CD4-positive, alpha-beta T cell treated with Interleukin-15 for 1 hour (primary cell): ENCODE data around the gene F2RL3.
"Not testable (repeated sequence)": the region's sequence is repeated elsewhere in the genome, so short reads cannot be mapped to it uniquely, and the experiment has no call there.

ENCODE experiments used
- DNase-seq: peaks from one replicate; pipeline ENCODE4 v3.0.0-alpha.2; 2020

F2RL3 gene

DNA sequence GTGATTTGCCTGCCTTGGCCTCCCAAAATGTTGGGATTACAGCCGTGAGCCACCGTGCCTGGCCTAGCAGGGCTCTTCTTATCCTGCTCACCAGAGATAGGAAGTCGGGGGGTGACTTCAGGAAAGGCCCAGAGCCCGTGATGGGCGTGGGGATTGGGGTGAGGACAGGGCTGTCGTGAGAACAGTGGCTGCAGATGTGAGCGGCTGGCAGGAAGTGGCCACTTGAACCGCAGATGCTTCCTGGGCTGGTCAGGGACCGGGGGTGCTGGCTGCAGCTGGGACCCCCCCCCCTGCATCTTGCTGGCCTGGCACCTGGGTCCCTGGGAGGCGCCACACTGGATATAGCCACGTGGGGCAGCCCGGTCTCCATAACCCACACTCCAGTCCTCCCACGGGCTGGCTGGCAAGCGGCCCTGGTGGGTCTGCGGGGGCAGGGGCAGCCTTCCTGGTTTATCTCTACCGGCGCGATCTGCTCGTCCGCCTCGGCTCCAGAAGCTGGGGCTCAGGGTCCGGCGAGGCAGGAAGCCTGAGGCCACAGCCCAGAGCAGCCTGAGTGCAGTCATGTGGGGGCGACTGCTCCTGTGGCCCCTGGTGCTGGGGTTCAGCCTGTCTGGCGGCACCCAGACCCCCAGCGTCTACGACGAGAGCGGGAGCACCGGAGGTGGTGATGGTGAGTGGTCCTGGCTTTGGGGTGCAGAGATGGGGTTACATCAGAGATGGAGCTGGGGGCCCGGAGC, at the start of gene F2RL3:
F2RL3 (plus strand) TSS at position 371 of the 737 bp plus-strand sequence; CDS start at position 562, 191 bp downstream.
- DNase-seq = no peak

DNA sequence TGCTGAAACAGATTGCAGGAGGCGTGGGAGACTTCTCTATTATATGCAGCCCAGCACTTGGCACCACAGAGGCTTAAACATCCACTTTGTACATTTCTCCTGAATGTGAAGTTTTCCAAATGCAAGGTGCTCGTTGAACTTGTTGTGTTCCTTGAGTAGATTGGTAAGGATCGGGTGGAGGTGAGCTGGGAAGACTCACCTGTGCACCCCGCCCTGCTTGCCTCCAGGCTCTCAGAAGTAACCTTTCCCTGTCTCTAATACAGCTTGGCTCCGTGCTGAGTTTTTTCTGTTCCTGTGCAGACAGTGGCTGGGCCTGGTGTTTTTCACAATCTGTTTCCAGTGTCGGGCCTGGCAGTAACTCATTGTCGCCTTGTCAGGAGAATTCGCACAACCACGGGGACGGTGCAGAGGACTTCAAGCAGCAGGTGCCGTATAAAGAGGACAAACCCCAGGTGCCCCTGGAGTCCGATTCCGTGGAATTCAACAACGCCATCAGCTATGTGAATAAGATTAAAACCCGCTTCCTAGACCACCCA, 47.3 kb upstream of the F2RL3 start:
- DNase-seq = no peak

DNA sequence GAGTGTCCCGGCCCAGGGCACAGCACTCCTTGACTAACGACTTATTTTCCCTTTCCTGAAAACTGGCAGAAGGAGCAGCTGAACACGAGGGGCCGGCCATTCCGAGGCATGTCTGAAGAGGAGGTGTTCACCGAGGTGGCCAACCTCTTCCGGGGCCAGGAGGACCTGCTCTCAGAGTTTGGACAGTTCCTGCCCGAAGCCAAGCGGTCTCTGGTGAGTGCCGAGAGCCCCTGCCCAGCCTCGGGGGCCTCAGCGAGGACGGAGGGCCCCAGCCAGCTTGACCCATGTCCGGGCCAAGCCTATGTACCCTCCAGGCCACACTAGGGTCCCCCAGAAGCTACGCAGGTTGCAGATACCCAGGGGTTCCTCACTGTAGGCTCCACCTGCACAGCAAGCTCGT, 41.9 kb upstream of the F2RL3 start:
- no peak for DNase-seq

DNA sequence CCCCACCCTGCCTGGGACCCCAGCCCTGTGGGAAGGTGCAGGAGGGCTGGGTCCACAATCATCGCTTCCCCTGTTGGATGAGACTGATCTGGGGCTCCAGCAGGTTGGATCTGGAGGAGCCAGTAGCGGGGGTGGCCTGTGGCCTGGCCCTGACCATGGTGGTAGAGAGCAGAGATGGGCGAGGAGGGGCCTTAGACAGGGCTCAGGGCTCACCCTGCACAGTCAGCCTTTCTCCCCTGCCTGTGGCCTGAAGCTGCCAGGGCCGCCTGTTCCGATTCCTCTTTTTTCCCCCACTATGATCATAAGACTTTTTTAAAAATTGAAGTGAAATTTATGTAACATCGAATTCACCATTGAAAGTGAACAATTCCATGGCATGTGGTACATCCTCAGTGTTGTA, 41.4 kb upstream of the F2RL3 start:
- no peak for DNase-seq

DNA sequence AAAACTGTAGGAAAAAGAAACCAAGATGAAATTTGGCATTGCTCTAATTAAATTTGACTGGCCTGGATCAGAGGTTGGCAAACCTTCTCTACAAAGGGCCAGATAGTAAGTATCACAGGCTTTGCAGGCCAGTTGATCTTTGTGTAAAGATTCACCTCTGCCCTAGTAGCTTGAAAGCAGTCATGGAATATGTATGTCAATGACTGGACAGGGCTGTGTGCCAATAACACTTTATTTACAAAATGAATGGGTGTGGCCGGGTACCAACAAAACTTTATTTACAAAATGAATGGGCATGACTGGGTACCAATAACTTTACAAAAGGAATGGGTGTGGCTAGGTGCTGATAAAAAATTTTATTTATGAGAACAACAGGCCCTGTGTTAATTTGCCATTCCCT, 39.6 kb upstream of the F2RL3 start:
- no peak for DNase-seq

DNA sequence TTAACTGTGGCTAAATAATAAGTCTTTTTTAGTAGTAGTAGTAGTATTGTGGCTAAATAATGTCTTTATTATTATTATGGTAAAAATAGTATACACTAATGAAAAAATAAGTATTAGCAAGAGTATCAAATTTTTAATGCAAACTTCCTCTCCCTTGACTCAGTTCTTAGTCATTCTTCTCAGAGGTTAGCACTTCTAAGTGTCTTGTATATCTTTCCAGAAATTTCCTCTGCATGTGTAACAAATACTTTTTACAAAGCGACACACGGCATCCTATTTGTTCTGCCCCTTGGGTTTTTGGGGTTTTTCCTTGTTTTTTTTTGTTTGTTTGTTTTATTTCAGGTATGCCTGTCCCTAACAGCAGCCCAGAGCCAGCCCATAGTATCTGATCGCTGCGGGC, 38.7 kb upstream of the F2RL3 start:
- DNase-seq = no peak

DNA sequence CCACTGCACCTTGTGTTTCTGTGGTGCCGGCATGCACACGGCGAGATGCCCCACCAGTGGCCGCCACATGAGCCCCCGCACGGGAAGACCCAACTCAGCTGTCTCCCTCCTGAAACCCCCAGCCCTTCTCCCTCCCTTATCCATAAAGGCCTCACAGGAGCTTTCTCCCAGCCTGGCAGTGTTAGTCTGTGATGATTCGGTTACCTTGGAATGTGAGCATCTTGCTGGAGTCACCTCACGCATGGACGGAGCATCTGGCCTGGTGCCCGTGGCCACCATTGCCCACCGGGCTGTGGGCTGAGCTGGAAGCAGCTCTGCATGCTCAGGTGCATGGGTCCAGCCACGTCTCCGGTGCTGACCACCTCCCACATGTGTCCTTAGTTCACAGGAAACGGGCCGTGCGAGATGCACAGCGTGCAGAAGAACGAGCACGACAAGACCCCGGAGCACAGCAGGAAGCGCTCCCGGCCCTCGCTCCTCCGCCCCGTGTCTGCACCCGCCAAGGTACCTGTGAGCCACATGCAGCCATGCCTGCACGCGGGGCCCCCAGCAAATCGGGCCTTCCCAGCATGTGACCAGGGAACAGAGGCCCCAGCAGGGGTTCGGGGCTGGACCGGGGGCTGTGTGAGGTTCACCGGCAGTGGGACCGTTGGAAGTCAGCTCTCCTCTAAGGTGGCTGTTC, 37.6 kb upstream of the F2RL3 start:
- DNase-seq = no peak

DNA sequence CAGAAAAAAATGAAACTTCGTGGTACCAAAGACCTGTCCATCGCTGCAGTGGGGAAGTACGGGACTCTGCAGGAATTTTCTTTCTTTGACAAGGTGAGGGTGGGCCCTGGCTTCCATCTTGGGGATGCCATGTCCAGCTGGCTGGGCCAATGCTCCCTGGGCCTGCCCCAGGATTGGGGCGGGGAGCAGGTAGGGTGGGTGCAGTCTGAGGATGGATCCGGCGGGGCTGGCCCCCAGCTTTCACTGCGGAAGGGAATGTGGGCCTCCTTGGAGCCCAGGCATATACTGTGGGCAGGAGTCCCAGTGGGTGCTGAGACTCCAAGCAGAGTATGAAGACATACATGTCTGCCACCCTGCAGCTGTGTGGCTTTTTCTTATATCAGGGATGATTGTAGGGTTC, 35.7 kb upstream of the F2RL3 start:
- no peak for DNase-seq

DNA sequence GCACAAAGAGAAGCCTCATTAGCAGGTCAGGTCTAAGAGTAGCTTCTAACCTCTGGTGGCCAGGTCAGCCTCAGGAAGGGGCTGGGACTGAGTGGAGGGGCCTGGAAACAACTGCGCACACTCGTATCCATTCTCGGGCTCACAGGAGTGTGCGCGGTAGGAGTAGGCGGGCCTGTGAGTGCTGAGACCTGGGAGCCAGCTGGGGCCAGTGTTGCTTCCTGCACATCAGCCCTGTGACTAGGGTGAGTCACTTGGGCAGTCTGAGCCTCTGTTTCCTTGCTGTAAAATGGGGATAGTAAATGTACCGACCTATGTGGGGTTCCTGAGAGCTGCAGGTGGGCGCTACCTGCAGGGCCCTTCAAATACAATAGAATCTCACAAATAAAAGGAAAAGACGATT, 32.7 kb upstream of the F2RL3 start:
- no peak for DNase-seq

DNA sequence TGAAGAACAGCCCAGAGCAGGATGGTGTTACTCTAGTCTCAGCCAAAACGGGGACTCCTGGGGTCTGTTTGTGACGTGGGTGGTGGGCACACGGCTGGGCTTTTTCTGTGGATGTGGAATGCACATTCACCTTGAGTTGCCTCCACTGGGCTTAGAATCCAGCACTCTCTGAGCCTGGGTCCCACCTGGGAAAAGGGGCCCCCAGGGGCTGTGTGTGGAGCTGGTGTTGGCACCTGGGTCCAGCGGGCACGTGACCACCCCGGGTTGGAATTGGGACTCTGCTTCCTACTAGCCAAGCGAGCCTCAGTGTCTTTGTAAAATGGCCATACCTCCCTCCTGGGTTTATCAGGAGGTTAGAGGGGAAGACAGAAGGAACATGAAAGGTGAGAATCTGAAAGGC, 29.2 kb upstream of the F2RL3 start:
- DNase-seq = no peak

DNA sequence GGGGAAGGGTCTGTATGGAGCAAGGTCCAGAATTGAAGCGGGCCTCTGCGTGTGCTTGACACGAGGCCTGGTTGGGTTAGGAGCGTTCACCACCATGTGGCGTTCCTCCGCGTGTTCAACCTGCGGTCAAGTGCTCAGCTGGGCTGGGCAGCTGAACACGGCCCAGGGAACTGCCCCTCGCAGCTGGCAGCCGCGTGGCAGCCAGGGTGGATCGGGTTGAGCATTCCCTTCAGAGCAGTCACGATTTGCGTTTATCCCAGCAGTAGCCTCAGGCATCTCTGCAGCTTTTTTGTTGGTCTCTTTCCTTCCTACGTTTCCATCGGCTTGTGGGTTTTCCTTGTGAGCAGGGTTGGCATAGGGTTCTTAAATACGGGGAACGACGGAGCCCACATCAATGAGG, 28.7 kb upstream of the F2RL3 start:
- no peak for DNase-seq

DNA sequence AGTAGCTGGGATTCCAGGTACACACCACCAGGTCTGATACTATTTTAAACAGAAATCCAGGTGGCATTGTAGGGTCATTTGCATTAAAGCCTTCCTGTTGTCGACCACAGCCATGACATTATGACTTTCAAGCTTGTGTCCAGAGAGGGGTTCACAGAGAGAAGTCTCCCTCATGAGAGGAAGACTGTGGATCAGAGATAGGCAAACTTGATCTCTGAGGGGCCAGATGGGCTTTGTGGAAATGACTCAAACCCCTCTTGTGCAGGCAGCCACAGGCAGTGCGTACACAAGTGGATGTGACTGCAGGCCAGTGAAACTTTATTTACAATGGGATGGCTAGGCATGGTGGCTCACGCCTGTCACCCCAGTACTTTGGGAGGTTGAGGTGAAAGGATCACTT, 27.8 kb upstream of the F2RL3 start:
- DNase-seq = no peak

DNA sequence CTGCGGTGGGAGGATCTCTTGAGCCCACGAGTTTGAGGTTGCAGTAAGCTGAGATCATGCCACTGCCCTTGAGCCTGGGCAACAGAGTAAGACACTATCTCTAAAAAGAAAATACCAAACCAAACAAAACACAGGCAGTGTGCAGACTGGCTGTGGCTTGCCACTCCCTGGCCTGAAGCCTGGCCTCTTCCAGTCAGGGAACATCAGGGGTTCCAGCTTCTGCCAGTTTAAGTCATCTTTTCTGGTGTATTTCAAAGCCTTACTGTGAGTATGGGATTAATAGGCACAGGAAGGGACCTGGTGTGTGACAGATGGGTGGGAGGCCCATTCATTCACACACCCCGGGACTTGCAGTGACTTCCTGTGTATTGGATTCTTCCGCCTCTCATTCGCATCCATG, 27.0 kb upstream of the F2RL3 start:
- DNase-seq = no peak

DNA sequence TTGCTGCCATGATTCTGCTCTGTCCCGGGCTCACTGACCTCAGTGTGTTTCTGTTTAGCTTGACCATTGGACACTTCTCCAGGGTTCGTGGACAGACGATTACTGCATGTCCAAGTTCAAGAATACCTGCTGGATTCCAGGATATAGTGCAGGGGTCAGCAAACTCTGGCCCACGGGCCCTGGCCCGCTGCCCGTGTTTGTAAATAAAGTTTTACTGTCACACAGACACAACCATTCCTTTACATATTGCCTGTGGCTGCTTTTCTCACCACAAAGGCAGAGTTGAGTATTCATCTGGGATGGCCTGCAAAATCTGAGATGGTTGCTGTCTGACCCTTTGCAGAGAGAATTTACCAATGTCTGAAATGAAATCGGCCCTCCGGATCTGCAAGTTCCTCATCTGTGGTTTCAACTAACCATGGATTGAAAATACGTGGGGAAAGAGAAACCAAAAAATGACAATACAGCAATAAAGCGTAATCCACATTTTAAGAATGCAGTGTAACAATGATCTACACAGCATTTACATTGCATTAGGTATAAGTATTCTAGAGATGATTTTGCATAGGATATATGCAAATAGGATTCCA, 25.9 kb upstream of the F2RL3 start:
- no peak for DNase-seq

DNA sequence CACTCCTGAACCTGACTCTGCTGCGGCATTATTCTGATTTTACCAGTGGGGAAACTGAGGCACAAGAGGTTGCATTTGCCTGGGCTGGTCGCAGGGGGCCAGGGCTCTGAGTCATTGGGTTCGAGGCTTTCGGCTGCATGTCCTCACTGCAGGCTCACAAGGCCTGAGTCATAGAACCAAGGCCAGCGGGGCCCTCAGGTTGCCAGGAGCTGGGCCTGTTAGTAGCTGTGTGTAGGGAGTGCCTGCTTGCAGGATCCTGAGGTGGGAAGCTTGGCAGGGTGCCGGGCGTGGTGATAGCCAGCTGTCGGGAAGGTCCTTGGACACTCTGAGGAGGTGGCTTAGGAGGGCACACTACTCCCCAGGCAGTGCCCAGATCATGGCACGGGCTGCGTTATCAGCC, 21.6 kb upstream of the F2RL3 start:
- no peak for DNase-seq

DNA sequence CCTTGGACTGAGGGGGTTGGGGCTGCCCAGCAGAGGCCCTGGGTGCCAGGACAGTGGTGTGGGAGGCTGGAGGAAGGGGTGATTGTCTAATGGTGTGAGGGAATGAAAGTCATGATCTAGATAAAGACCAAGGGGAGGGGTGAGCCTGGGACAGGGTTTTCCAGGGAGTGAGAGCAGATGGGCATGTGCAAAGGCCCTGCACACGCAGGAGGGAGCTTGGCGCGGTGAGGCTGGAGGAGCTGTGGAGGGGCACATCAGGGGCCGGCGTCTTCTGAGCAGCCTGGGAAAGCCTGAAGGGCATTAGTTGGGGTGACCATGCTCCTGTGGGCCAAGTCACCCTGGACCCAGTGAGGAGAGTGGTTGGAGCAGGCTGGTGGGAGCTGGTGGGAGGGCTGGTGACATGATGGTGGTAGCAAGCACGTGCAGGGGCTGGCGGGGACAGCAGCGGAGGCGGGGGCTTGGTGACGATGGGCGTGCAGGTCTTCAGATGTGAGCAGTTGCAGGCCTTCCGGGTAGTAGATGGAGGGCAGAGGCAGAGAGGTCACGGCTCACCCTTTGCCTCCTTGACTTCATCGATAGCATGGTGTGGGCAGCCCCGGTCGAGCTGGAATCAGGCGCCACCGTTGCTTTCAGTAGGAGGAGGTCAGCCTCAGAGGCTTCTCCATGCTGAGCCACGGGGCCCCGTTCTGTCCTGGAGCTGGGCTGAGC, 20.2 kb upstream of the F2RL3 start:
- DNase-seq = no peak

DNA sequence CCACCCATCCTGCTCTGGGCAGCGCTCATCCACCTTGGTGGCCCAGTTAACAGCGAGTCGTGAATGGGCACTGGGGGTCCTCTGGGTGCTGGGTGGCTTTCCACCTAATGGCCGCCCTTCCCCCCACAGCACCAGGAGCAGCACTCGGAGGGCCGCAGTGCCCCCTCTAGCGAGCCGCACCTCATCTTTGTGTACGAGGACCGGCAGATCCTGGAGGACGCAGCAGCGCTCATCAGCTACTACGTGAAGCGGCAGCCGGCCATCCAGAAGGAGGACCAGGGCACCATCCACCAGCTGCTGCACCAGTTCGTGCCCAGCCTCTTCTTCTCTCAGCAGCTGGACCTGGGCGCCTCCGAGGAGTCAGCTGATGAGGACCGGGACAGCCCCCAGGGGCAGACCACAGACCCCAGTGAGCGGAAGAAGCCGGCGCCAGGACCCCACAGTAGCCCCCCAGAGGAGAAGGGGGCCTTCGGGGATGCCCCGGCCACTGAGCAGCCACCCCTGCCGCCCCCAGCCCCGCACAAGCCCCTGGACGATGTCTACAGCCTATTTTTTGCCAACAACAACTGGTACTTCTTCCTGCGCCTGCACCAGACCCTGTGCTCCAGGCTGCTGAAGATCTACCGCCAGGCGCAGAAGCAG, 19.3 kb upstream of the F2RL3 start:
- no peak for DNase-seq

DNA sequence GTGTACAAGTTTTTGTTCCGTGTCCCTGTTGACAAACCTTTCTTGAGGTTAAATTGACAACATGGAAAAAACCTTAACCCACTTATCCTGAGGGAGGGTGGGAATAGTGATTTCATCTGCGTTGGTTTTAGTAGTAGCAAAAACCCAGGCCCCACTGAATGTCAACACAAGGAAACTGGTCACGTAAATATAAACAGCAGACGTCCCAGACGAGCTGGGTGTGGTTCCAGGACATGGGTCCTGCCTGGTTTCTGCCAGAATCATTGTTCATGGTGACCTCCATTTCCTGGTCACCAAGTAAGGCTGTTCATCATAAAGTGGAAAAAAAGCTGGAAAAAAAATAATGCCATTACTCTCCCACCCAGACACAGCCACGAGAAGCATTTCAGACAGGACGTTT, 16.9 kb upstream of the F2RL3 start:
- DNase-seq = no peak

DNA sequence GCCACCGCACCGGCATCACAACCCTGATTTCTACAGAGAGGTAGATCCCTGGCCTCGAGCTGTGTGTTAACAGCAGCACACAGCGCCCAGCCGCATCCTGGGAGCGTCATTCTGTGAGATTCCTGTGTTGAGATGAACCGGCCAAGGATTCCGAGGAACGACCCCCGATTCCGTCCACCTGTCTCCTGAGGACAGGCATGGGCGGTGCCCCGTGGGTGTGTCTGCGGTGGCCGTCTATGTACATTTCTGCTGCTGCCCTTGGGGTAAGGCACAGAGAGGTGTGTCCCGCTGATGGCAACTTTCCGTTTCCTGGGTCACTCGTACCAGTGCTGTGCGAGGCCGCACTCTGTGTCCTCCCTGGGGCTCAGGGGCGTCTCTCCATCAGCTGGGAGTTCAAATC, 16.1 kb upstream of the F2RL3 start:
- no peak for DNase-seq

DNA sequence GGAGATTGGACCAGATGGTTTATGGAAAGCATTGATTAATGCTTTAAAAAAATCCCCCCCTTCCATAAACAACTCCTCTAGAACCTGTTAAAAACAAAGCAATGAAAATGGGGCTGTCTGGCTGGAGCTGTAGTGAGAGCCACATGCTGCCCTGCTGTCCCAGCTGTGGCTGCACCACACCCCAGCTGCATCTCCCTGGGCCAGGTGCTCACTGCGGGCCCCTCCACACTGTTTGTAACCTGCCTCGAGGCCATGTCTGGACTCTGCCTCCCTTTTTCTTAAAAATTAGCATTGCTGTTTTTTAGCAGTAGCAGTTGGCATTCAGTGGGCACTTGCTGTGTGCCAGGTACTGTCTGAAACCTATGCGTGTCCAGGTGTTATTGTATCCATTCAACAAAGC, 15.2 kb upstream of the F2RL3 start:
- DNase-seq = no peak

DNA sequence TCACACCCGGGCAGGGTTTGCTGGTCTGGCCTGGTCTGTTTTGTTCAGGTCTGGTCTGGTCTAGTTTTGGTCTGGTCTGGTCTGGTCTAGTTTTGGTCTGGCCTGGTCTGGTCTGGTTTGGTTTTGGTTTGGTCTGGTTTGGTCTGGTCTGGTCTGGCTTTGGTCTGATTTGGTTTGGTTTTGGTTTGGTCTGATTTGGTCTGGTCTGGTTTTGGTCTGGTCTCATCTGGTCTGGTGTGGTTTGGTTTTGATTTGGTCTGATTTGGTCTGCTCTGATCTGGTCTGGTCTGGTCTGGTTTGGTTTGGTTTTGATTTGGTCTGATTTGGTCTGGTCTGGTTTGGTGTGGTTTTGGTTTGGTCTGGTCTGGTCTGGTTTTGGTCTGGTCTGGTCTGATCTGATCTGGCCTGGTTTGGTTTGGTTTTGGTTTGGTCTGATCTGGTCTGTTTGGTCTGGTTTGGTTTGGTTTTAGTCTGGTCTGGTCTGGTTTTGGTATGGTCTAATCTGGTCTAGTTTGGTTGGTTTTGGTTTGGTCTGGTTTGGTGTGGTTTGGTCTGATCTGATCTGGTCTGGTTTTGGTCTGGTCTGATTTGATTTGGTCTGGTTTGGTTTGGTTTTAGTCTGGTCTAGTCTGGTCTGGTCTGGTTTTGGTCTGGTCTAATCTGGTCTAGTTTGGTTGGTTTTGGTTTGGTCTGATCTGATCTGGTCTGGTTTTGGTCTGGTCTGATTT, 14.4 kb upstream of the F2RL3 start:
- no peak for DNase-seq

DNA sequence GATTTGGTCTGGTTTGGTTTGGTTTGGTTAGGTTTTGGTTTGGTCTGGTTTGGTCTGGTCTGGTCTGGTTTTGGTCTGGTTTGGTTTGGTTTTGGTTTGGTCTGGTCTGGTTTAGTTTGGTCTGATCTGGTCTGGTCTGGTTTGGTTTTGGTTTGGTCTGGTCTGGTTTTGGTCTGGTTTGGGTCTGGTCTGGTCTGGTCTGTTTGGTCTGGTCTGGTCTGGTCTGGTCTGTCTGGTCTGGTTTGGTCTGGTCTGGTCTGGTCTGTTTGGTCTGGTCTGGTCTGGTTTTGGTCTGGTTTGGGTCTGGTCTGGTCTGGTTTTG, 13.9 kb upstream of the F2RL3 start:
- not testable (repeated sequence) for DNase-seq
